SK-N-SH treated with all-trans-retinoic acid at 6 μM for 48 hours (cell line): Measurements from ENCODE around the gene RPS6KA1.

Source experiments
- GLIS3 ChIP-seq: fragments of 250-450 bp; sonication (Bioruptor Pico); IDR thresholded peaks from 2 replicates; pipeline ENCODE4 v1.5.0; 2020; ENCODE audit warnings: mild to moderate bottlenecking, moderate library complexity
- OSR1 ChIP-seq: fragments of 250-450 bp; sonication (Bioruptor Pico); IDR thresholded peaks from 2 replicates; pipeline ENCODE4 v1.8.0; 2022; ENCODE audit warnings: moderate library complexity, mild to moderate bottlenecking, inconsistent platforms
- PPARA ChIP-seq: fragments of 250-450 bp; sonication (Bioruptor Pico); IDR thresholded peaks from 2 replicates; pipeline ENCODE4 v1.5.0; 2020; ENCODE audit warnings: mild to moderate bottlenecking, borderline replicate concordance
- RARB ChIP-seq: fragments of 250-450 bp; sonication (Bioruptor Pico); IDR thresholded peaks from 2 replicates; pipeline ENCODE4 v1.8.0; 2021; ENCODE audit warnings: mild to moderate bottlenecking, moderate library complexity
- SNAI2 ChIP-seq: fragments of 250-450 bp; sonication (Bioruptor Pico); IDR thresholded peaks from 2 replicates; pipeline ENCODE4 v1.5.0; 2020; ENCODE audit warnings: mild to moderate bottlenecking, moderate library complexity
- TCF4 ChIP-seq: fragments of 250-450 bp; sonication (Bioruptor Pico); IDR thresholded peaks from 2 replicates; pipeline ENCODE4 v1.8.0; 2021; ENCODE audit warnings: mild to moderate bottlenecking, moderate library complexity, borderline replicate concordance
- ZFP30 ChIP-seq: fragments of 450-650 bp; formaldehyde crosslinking; IDR thresholded peaks from 2 replicates; pipeline ENCODE4 v1.5.0; 2022; ENCODE audit warnings: mild to moderate bottlenecking, moderate library complexity
- TF ChIP-seq, protein P1 (sequence below): fragments of 250-450 bp; sonication (Bioruptor Pico); IDR thresholded peaks from 2 replicates; pipeline ENCODE4 v1.8.0; 2021; ENCODE audit warnings: low read depth, mild to moderate bottlenecking, moderate library complexity, borderline replicate concordance
- TF ChIP-seq, protein P2 (sequence below): fragments of 250-450 bp; sonication (Bioruptor Pico); IDR thresholded peaks from 2 replicates; pipeline ENCODE4 v1.5.0; 2020; ENCODE audit warnings: mild to moderate bottlenecking, moderate library complexity
- TF ChIP-seq, protein P3 (sequence below): fragments of 250-450 bp; sonication (Bioruptor Pico); IDR thresholded peaks from 2 replicates; pipeline ENCODE4 v1.8.0; 2020; ENCODE audit warnings: mild to moderate bottlenecking, moderate library complexity, borderline replicate concordance

DNA sequence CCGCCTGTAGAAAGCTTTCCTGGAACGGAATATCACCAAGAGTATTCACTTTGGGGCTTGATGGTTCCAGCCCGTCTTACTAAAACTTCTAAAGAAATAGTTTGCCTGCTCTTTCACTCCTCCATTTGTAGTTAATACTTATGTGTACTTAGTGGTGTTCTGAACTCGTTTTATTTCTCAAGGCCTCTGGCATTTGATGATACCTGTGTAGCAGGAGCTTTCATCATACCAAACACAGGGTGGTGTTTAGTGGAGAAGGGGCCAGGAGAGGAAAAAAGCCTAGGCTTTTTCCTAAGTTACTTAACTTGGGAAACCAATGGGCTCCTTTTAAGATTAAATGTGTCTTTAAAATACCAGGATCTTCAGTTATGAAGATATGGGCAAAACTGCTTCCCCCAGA, 74.3 kb downstream of the RPS6KA1 start:
- no peak for TF ChIP-seq PPARA
- TF ChIP-seq, protein P1, sequence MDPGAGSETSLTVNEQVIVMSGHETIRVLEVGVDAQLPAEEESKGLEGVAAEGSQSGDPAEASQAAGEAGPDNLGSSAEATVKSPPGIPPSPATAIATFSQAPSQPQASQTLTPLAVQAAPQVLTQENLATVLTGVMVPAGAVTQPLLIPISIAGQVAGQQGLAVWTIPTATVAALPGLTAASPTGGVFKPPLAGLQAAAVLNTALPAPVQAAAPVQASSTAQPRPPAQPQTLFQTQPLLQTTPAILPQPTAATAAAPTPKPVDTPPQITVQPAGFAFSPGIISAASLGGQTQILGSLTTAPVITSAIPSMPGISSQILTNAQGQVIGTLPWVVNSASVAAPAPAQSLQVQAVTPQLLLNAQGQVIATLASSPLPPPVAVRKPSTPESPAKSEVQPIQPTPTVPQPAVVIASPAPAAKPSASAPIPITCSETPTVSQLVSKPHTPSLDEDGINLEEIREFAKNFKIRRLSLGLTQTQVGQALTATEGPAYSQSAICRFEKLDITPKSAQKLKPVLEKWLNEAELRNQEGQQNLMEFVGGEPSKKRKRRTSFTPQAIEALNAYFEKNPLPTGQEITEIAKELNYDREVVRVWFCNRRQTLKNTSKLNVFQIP: no peak
- TF ChIP-seq SNAI2 (CRISPR knock-in tag): no peak
- TF ChIP-seq, protein P2, sequence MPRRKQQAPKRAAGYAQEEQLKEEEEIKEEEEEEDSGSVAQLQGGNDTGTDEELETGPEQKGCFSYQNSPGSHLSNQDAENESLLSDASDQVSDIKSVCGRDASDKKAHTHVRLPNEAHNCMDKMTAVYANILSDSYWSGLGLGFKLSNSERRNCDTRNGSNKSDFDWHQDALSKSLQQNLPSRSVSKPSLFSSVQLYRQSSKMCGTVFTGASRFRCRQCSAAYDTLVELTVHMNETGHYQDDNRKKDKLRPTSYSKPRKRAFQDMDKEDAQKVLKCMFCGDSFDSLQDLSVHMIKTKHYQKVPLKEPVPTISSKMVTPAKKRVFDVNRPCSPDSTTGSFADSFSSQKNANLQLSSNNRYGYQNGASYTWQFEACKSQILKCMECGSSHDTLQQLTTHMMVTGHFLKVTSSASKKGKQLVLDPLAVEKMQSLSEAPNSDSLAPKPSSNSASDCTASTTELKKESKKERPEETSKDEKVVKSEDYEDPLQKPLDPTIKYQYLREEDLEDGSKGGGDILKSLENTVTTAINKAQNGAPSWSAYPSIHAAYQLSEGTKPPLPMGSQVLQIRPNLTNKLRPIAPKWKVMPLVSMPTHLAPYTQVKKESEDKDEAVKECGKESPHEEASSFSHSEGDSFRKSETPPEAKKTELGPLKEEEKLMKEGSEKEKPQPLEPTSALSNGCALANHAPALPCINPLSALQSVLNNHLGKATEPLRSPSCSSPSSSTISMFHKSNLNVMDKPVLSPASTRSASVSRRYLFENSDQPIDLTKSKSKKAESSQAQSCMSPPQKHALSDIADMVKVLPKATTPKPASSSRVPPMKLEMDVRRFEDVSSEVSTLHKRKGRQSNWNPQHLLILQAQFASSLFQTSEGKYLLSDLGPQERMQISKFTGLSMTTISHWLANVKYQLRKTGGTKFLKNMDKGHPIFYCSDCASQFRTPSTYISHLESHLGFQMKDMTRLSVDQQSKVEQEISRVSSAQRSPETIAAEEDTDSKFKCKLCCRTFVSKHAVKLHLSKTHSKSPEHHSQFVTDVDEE: no peak
- TF ChIP-seq RARB (CRISPR knock-in tag): no peak
- TF ChIP-seq TCF4 (CRISPR knock-in tag): no peak
- TF ChIP-seq, protein P3, sequence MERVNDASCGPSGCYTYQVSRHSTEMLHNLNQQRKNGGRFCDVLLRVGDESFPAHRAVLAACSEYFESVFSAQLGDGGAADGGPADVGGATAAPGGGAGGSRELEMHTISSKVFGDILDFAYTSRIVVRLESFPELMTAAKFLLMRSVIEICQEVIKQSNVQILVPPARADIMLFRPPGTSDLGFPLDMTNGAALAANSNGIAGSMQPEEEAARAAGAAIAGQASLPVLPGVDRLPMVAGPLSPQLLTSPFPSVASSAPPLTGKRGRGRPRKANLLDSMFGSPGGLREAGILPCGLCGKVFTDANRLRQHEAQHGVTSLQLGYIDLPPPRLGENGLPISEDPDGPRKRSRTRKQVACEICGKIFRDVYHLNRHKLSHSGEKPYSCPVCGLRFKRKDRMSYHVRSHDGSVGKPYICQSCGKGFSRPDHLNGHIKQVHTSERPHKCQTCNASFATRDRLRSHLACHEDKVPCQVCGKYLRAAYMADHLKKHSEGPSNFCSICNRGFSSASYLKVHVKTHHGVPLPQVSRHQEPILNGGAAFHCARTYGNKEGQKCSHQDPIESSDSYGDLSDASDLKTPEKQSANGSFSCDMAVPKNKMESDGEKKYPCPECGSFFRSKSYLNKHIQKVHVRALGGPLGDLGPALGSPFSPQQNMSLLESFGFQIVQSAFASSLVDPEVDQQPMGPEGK (CRISPR knock-in tag): no peak
- no peak for TF ChIP-seq OSR1 (CRISPR knock-in tag)
- TF ChIP-seq GLIS3 (CRISPR knock-in tag): no peak
- TF ChIP-seq ZFP30 (CRISPR knock-in tag): no peak
